Cardiac fibroblast (primary cell): Measurements from ENCODE around the gene PSMC1.

Source experiments
- DNase-seq, 2 donors: peaks; one replicate each; pipeline versions ENCODE4 v3.0.0 to v3.0.0-alpha.2; 2010; ENCODE audit warnings: low read depth in 2 of 2
- H3K4me3 ChIP-seq, 2 donors: replicated peaks in 1 of 2; 1 replicate in 1 of 2; 2 replicates in 1 of 2; pipeline ENCODE4 v1.5.1; 2011; ENCODE audit warnings: low read depth in 2 of 2, low read length in 2 of 2, mild to moderate bottlenecking in 2 of 2, moderate library complexity in 1 of 2
- CTCF ChIP-seq: IDR thresholded peaks from one replicate; pipeline ENCODE4 v1.5.1; 2011; ENCODE audit warnings: low read depth, mild to moderate bottlenecking, low read length, inconsistent platforms

Gene PSMC1

DNA sequence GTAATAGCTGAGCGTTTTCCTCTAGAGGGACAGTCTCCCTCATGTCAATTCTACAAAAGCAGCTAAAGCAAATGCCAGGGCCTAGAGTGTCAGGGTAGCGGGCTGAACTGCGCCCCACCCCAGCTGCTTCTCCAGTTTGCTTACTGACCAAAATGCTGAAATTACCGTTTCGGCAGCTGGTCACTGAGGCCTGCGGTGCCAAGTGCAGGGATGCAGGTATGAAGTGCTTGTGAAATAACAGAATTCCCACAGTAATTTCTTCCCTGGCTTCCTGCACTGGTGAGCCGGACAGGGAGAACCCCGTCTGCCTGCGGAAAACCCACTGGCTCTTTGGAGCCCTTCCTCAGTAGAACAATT lies 19.1 kb downstream of the PSMC1 start:
- no peak for TF ChIP-seq CTCF
- no peak for DNase-seq
- H3K4me3 ChIP-seq, result no peak overlapping the region

DNA sequence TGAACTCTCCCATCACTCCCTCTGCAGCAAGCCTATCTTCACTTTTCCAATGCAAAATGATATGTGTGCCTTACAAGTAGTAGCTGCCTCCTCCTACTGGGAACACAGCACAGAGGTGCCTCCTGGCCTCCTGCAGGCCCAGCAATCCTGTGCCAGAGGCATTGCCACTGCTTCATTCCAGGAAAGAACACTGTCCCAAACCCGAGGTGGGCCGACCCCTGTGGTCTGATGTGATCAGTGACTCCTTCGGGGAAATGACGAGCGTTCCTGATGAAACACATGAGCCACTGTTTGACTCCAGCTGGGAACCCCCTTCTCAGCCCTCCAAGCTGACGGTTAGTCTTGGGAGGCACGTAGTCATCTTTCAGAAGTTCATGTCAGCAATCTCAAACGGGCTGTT lies 19.5 kb downstream of the PSMC1 start:
- H3K4me3 ChIP-seq, result no peak overlapping the region
- no peak for TF ChIP-seq CTCF
- peak; percentile 53 to 77 for DNase-seq

DNA sequence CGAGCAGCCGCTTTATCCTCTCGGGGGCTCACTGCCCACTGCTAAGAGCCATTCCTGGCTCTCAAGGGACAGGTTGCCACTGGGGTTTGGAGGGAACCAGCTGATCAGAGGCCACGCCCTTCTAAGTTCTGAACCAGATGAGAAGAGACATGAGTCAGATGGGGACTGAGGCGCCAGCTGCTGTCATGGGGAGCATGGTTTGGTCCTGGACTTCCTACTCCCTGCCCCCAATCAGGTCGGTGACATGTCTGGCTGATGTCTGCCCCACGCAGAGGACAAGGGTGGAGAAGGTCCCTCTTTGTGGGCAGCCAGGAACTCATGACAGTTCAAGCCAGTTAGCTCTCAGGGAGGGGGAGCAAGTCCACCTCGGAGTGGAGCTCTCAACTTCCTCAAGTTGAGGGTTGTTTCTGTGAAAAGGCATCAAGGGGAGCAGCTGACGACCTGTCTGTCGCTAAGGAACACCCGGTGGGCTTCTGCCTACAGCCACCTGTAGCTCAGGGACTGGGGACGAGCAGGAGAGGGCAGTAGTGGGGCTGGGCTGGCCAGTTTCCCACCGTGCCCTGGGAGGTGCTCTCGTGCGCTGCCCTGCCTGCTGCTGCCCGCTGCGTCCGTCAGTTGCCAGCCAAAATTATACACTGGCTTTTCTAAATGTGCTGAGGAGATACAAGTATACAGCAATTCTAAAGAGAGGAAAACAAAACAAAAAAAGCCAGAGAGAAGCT lies 20.5 kb downstream of the PSMC1 start:
- H3K4me3 ChIP-seq, result no peak overlapping the region
- no peak for TF ChIP-seq CTCF
- DNase-seq, result peak in 1 of 2 donors; percentile 54

DNA sequence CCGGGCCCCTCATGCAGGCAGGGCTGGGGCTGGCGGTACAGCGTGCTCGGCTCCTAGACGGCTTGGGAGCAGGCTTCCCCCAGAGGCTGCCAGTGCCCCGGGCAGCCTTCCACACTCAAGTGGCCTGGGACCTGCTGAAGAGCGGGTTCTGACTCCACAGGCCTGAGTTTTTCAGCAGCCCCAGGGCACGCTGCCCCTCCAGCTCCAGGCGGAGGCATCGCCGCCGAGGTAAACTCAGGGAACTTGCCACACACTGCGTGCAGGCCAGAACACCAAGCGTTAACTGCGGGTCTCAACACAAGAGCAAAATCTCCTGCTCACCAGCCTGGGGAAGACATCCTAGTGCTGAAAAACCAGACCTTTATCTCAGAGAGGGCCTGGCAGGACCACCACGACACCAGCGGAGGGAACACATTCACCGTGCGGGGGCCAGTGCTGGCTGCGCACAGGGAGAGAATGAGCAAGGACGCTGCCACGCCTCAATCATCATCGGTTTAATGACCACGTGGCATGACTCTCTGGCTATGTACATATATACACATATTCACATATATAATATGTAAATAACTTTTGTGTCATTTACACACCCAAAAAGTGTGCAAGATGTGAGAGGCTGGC lies 21.3 kb downstream of the PSMC1 start:
- DNase-seq, result no peak
- no peak for TF ChIP-seq CTCF

GRCh38 chr14:90278199-90279175 lies 22.1 kb downstream of the PSMC1 start:
- TF ChIP-seq CTCF, result no peak
- no peak overlapping the region for H3K4me3 ChIP-seq
- no peak for DNase-seq

More for the DNA sequence above, 21.3 kb downstream of the PSMC1 start:
- H3K4me3 ChIP-seq, result no peak overlapping the region

DNA sequence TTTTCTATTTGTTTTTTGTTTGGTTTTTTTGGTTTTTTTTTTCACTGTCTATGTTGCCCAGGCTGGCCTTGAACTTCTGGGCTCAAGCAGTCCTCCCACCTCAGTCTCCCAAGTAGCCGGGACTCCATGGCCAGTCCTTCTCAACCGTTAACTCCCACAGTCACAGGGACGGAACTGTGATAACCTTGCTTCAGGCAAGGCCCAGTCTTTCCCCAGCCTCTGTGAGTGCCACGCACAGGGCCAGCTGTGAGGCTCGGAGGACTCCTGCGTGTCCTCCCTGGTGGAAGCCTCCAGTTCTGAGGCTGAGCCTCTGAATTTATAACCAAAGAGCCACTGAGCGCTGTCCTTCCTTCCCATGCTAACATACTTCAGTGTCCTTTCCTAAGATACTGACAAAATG lies 23.7 kb downstream of the PSMC1 start:
- H3K4me3 ChIP-seq, result no peak overlapping the region
- TF ChIP-seq CTCF, result no peak
- DNase-seq, result no peak
